Stimulated activated CD4-positive, alpha-beta T cell treated with anti-CD3 and anti-CD28 coated beads, Interleukin-4, amount 100 ng/mL, for 1 hour (primary cell): ENCODE data around the gene C13orf46.

Source experiments
- DNase-seq: peaks from one replicate; pipeline ENCODE4 v3.0.0-alpha.2; 2020

C13orf46 gene

GRCh38 chr13:113936166-113936965, 37.5 kb downstream of the C13orf46 start:
- no peak for DNase-seq

- no peak for DNase-seq
These were observed 38.7 kb downstream of the C13orf46 start for GRCh38 chr13:113935001-113935844.

- no peak for DNase-seq
These were observed 39.3 kb downstream of the C13orf46 start for GRCh38 chr13:113934576-113934975.

GRCh38 chr13:113933901-113934300, 40.0 kb downstream of the C13orf46 start:
- no peak for DNase-seq

- DNase-seq = no peak
These were observed 41.9 kb downstream of the C13orf46 start for GRCh38 chr13:113931841-113932459.

GRCh38 chr13:113930671-113931637, 42.9 kb downstream of the C13orf46 start:
- no peak for DNase-seq

GRCh38 chr13:113929628-113930615, 44.0 kb downstream of the C13orf46 start:
- no peak for DNase-seq

- DNase-seq = no peak
These were observed 44.9 kb downstream of the C13orf46 start for GRCh38 chr13:113928685-113929627.

- no peak for DNase-seq
These were observed 46.0 kb downstream of the C13orf46 start for GRCh38 chr13:113927661-113928581.

- DNase-seq = no peak
These were observed 46.8 kb downstream of the C13orf46 start for GRCh38 chr13:113926951-113927660.

- DNase-seq = no peak
These were observed 47.5 kb downstream of the C13orf46 start for GRCh38 chr13:113926301-113926761.

- DNase-seq = no peak
These were observed 49.5 kb downstream of the C13orf46 start for GRCh38 chr13:113924184-113924901.

- DNase-seq = no peak
These were observed 50.4 kb downstream of the C13orf46 start for GRCh38 chr13:113923376-113924063.

- no peak for DNase-seq
These were observed 51.3 kb downstream of the C13orf46 start for GRCh38 chr13:113922412-113923118.

GRCh38 chr13:113921763-113922162, 52.1 kb downstream of the C13orf46 start:
- DNase-seq = no peak
